ENCODE data around the gene SELENOO. TPM values are rescaled to one million over a fixed set of nuclear protein-coding genes. Genes with fewer than 3 reads are reported as not detected.

SELENOO gene
- total RNA-seq, 1 experiment from 2014 or later = 20.0 TPM

DNA sequence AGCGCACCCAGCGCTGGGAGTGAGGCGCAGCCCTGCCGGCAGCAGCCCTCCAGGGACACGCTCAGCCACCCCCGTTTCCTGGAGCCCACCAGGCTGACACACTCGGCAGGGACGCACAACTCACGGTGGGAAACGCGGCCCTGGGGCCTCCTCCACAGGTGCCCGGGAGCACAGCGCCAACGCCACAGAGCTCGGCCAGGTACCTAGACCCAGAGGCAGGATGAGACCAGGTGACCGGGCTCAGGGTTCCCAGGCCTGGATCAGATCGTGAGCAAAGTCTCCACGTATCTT, 26.0 kb downstream of the SELENOO start:
- no peak overlapping the region for H3K27ac ChIP-seq (ENCODE audit: low read length)
- no peaks in the 10 kb centered on the region for H3K9me2 ChIP-seq (replicated peaks; ENCODE audit: insufficient read depth, low read length)

GRCh38 chr22:50227579-50228215, 26.9 kb downstream of the SELENOO start:
- Histone ChIP-seq H3K9me2 (replicated peaks; ENCODE audit: insufficient read depth, low read length) (no peaks in the 10 kb centered on the region), H3K4me3 (ENCODE audit: low read length) (no peak overlapping the region), H3K9ac (ENCODE audit: low read length) (no peak overlapping the region), H3K4me1 (ENCODE audit: low read length) (no peaks in the 10 kb centered on the region), H3K36me3 (ENCODE audit: insufficient read depth, low read length) (no peaks in the 10 kb centered on the region; the same call in 1 of the 2 replicates), H3K79me2 (ENCODE audit: low read length) (no peaks in the 10 kb centered on the region), H4K20me1 (ENCODE audit: insufficient read depth, low read depth, low read length) (no peaks in the 10 kb centered on the region), H2AFZ (ENCODE audit: low read length) (no peak overlapping the region), H3K27ac (ENCODE audit: low read length) (no peak overlapping the region), H3K4me2 (ENCODE audit: low read depth, low read length, poor library complexity, severe bottlenecking) (no peak overlapping the region), H3K9me3 (ENCODE audit: low read length) (no peaks in the 10 kb centered on the region), H3K27me3 (ENCODE audit: low read length) (no peaks in the 10 kb centered on the region)
- DNase-seq = no peak

More for the DNA sequence above, 26.0 kb downstream of the SELENOO start:
- Histone ChIP-seq H3K4me3 (ENCODE audit: low read length) (no peak overlapping the region), H3K4me1 (ENCODE audit: low read length) (no peaks in the 10 kb centered on the region), H3K4me2 (ENCODE audit: low read depth, low read length, poor library complexity, severe bottlenecking) (no peak overlapping the region), H3K36me3 (ENCODE audit: insufficient read depth, low read length) (no peaks in the 10 kb centered on the region; the same call in 1 of the 2 replicates), H4K20me1 (ENCODE audit: insufficient read depth, low read depth, low read length) (no peaks in the 10 kb centered on the region), H3K79me2 (ENCODE audit: low read length) (no peaks in the 10 kb centered on the region), H3K9ac (ENCODE audit: low read length) (no peak overlapping the region), H3K27me3 (ENCODE audit: low read length) (no peaks in the 10 kb centered on the region), H3K9me3 (ENCODE audit: low read length) (no peaks in the 10 kb centered on the region), H2AFZ (ENCODE audit: low read length) (no peak overlapping the region)
- DNase-seq = no peak

- no peaks in the 10 kb centered on the region for H3K27me3 ChIP-seq (ENCODE audit: low read length)
- no peaks in the 10 kb centered on the region for H3K4me1 ChIP-seq (ENCODE audit: low read length)
- DNase-seq = no peak
- no peak overlapping the region for H3K9ac ChIP-seq (ENCODE audit: low read length)
- no peak overlapping the region for H3K27ac ChIP-seq (ENCODE audit: low read length)
- no peaks in the 10 kb centered on the region for H3K9me3 ChIP-seq (ENCODE audit: low read length)
- H3K36me3 ChIP-seq (ENCODE audit: insufficient read depth, low read length) = no peaks in the 10 kb centered on the region; the same call in 1 of the 2 replicates
- H4K20me1 ChIP-seq (ENCODE audit: insufficient read depth, low read depth, low read length) = no peaks in the 10 kb centered on the region
- no peaks in the 10 kb centered on the region for H3K79me2 ChIP-seq (ENCODE audit: low read length)
- H3K4me3 ChIP-seq (ENCODE audit: low read length) = no peak overlapping the region
- no peaks in the 10 kb centered on the region for H3K9me2 ChIP-seq (replicated peaks; ENCODE audit: insufficient read depth, low read length)
- H3K4me2 ChIP-seq (ENCODE audit: low read depth, low read length, poor library complexity, severe bottlenecking) = no peak overlapping the region
- H2AFZ ChIP-seq (ENCODE audit: low read length) = no peak overlapping the region
Observed at GRCh38 chr22:50228366-50228765, 27.6 kb downstream of the SELENOO start.

DNA sequence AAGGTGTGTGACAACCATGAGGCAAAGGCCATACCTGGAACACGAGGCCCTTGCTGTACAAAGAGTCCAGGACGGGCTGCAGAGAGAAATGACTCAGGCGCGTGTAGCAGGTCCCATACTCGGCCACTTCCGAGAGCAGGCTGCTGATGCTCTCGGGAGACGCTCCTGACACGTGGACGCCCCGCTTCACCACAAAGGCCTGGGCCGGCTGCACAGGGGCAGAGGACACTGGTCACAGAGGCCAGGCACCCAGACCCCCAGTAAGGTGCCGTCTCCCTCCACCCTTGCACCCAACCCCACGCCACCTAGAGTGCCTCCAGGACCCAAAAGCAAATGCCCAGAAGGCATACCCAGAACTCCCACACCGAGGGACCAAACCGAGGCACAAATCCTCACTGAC, 28.6 kb downstream of the SELENOO start:
- H3K4me2 ChIP-seq (ENCODE audit: low read depth, low read length, poor library complexity, severe bottlenecking) = no peak overlapping the region
- no peak overlapping the region for H3K9ac ChIP-seq (ENCODE audit: low read length)
- H3K4me1 ChIP-seq (ENCODE audit: low read length) = no peaks in the 10 kb centered on the region
- H3K27me3 ChIP-seq (ENCODE audit: low read length) = no peaks in the 10 kb centered on the region
- peaks cover 3% of the 10 kb centered on the region for H3K79me2 ChIP-seq (ENCODE audit: low read length)
- H2AFZ ChIP-seq (ENCODE audit: low read length) = no peak overlapping the region
- H3K36me3 ChIP-seq (ENCODE audit: insufficient read depth, low read length) = no peaks in the 10 kb centered on the region; the same call in 1 of the 2 replicates
- H3K9me2 ChIP-seq (replicated peaks; ENCODE audit: insufficient read depth, low read length) = no peaks in the 10 kb centered on the region
- H4K20me1 ChIP-seq (ENCODE audit: insufficient read depth, low read depth, low read length) = 0 out of 2 replicates have a peak, but pooled peaks cover 8% of the 10 kb centered on the region
- DNase-seq = no peak
- no peak overlapping the region for H3K27ac ChIP-seq (ENCODE audit: low read length)
- H3K9me3 ChIP-seq (ENCODE audit: low read length) = no peaks in the 10 kb centered on the region
- no peak overlapping the region for H3K4me3 ChIP-seq (ENCODE audit: low read length)

- Histone ChIP-seq H4K20me1 (ENCODE audit: insufficient read depth, low read depth, low read length) (peaks cover 18% of the 10 kb centered on the region), H3K9ac (ENCODE audit: low read length) (no peak overlapping the region), H3K27ac (ENCODE audit: low read length) (no peak overlapping the region), H3K9me3 (ENCODE audit: low read length) (no peaks in the 10 kb centered on the region), H3K9me2 (replicated peaks; ENCODE audit: insufficient read depth, low read length) (no peaks in the 10 kb centered on the region), H3K79me2 (ENCODE audit: low read length) (peaks cover 29% of the 10 kb centered on the region), H2AFZ (ENCODE audit: low read length) (no peak overlapping the region), H3K4me1 (ENCODE audit: low read length) (no peaks in the 10 kb centered on the region), H3K36me3 (ENCODE audit: insufficient read depth, low read length) (peaks cover 5% of the 10 kb centered on the region; the same call in 1 of the 2 replicates), H3K4me3 (ENCODE audit: low read length) (no peak overlapping the region), H3K27me3 (ENCODE audit: low read length) (no peaks in the 10 kb centered on the region), H3K4me2 (ENCODE audit: low read depth, low read length, poor library complexity, severe bottlenecking) (no peak overlapping the region)
- DNase-seq = no peak
Observed at GRCh38 chr22:50232481-50233151, 31.8 kb downstream of the SELENOO start.

DNA sequence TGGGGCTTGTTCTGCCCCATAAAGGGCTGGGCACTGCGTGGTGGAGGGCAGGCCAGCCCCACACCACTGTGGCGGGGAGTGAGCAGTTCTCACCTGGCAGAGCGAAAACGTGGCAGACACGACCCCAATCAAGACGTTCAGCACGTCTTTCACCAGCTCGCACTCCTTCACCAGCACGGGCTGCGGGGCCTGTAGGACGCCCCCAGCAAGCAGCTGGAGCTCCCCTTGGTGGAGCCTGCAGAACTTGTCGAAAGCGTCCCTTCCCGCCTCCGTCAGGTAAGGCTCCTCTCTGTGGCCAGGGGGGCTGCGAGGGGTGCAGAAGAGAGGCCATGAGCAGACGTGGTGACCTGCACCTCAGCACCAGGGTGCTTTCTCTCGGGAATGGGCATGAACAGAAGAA, 32.4 kb downstream of the SELENOO start:
- Histone ChIP-seq H3K4me1 (ENCODE audit: low read length) (no peaks in the 10 kb centered on the region), H3K4me3 (ENCODE audit: low read length) (no peak overlapping the region), H4K20me1 (ENCODE audit: insufficient read depth, low read depth, low read length) (peaks cover 18% of the 10 kb centered on the region), H3K27ac (ENCODE audit: low read length) (no peak overlapping the region), H3K9ac (ENCODE audit: low read length) (no peak overlapping the region), H3K27me3 (ENCODE audit: low read length) (no peaks in the 10 kb centered on the region), H3K79me2 (ENCODE audit: low read length) (peaks cover 33% of the 10 kb centered on the region), H3K9me2 (replicated peaks; ENCODE audit: insufficient read depth, low read length) (no peaks in the 10 kb centered on the region), H3K9me3 (ENCODE audit: low read length) (no peaks in the 10 kb centered on the region), H3K4me2 (ENCODE audit: low read depth, low read length, poor library complexity, severe bottlenecking) (no peak overlapping the region), H3K36me3 (ENCODE audit: insufficient read depth, low read length) (peaks cover 5% of the 10 kb centered on the region; the same call in 1 of the 2 replicates), H2AFZ (ENCODE audit: low read length) (no peak overlapping the region)
- DNase-seq = no peak

GRCh38 chr22:50236731-50237409, 36.1 kb downstream of the SELENOO start:
- Histone ChIP-seq H3K27ac (ENCODE audit: low read length) (no peak overlapping the region), H3K9ac (ENCODE audit: low read length) (no peak overlapping the region), H3K9me3 (ENCODE audit: low read length) (no peaks in the 10 kb centered on the region), H3K27me3 (ENCODE audit: low read length) (no peaks in the 10 kb centered on the region), H3K79me2 (ENCODE audit: low read length) (peaks cover 63% of the 10 kb centered on the region), H2AFZ (ENCODE audit: low read length) (no peak overlapping the region), H3K36me3 (ENCODE audit: insufficient read depth, low read length) (peaks cover 10% of the 10 kb centered on the region; the same call in 1 of the 2 replicates), H3K9me2 (replicated peaks; ENCODE audit: insufficient read depth, low read length) (no peaks in the 10 kb centered on the region), H3K4me3 (ENCODE audit: low read length) (no peak overlapping the region), H3K4me2 (ENCODE audit: low read depth, low read length, poor library complexity, severe bottlenecking) (no peak overlapping the region), H3K4me1 (ENCODE audit: low read length) (peaks cover 7% of the 10 kb centered on the region), H4K20me1 (ENCODE audit: insufficient read depth, low read depth, low read length) (peaks cover 18% of the 10 kb centered on the region)
- peak; percentile 61 for DNase-seq

- Histone ChIP-seq H2AFZ (ENCODE audit: low read length) (no peak overlapping the region), H3K4me3 (ENCODE audit: low read length) (no peak overlapping the region), H3K9ac (ENCODE audit: low read length) (no peak overlapping the region), H3K9me3 (ENCODE audit: low read length) (no peaks in the 10 kb centered on the region), H3K9me2 (replicated peaks; ENCODE audit: insufficient read depth, low read length) (no peaks in the 10 kb centered on the region), H4K20me1 (ENCODE audit: insufficient read depth, low read depth, low read length) (peaks cover 20% of the 10 kb centered on the region), H3K27me3 (ENCODE audit: low read length) (no peaks in the 10 kb centered on the region), H3K79me2 (ENCODE audit: low read length) (peaks cover 80% of the 10 kb centered on the region), H3K27ac (ENCODE audit: low read length) (no peak overlapping the region), H3K36me3 (ENCODE audit: insufficient read depth, low read length) (peaks cover 10% of the 10 kb centered on the region; the same call in 1 of the 2 replicates), H3K4me1 (ENCODE audit: low read length) (peaks cover 24% of the 10 kb centered on the region), H3K4me2 (ENCODE audit: low read depth, low read length, poor library complexity, severe bottlenecking) (no peak overlapping the region)
- DNase-seq = no peak
Observed at GRCh38 chr22:50238755-50239154, 37.9 kb downstream of the SELENOO start.

Measured in Karpas-422 (cell line).